Liver (tissue), 3 donors: ENCODE results near the gene PAPPA.

Experiments used
- ATF3 ChIP-seq: IDR thresholded peaks from 2 replicates; pipeline ENCODE4 v1.6.1; 2016; ENCODE audit warnings: antibody characterized with exemption
- CTCF ChIP-seq: fragments of 150-350 bp; IDR thresholded peaks from 2 replicates; pipeline ENCODE4 v1.5.1; 2017; ENCODE audit warnings: improper control_type of control experiment, low read depth, low read length; ENCODE audit not compliant: missing input control
- GABPA ChIP-seq, 2 donors: IDR thresholded peaks in 1 of 2; conservative IDR thresholded peaks in 1 of 2; 2 replicates each; pipeline ENCODE4 v1.6.1; 2016; ENCODE audit warnings: antibody characterized with exemption in 2 of 2, mild to moderate bottlenecking in 1 of 2, moderate library complexity in 1 of 2
- RAD21 ChIP-seq, 2 donors: IDR thresholded peaks; 2 replicates each; pipeline ENCODE4 v1.6.1; 2016; ENCODE audit warnings: antibody characterized with exemption in 2 of 2, mild to moderate bottlenecking in 2 of 2
- YY1 ChIP-seq: IDR thresholded peaks from 2 replicates; pipeline ENCODE4 v1.6.1; 2016; ENCODE audit warnings: antibody characterized with exemption, mild to moderate bottlenecking
- ZBTB33 ChIP-seq: IDR thresholded peaks from 2 replicates; pipeline ENCODE4 v1.6.1; 2016; ENCODE audit warnings: antibody characterized with exemption
- donor health status: healthy.
- donor health status: healthy.

GRCh38 chr9:116278326-116278725, 124.7 kb downstream of the PAPPA start:
- TF ChIP-seq CTCF (no peak), RAD21 (IDR thresholded peaks at IDR 0.05) (no peak), GABPA (IDR thresholded peaks at IDR 0.05 in 1 of 2, conservative IDR thresholded peaks at IDR 0.05 in 1 of 2) (no peak), ZBTB33 (no peak), ATF3 (no peak), YY1 (no peak)
